Fibroblast of peridontal ligament (primary cell): ENCODE data around the gene CASKIN1.

Source experiments
- DNase-seq: peaks from one replicate; pipeline ENCODE4 v3.0.0-alpha.2; 2010; ENCODE audit errors: extremely low read depth

Gene CASKIN1

GRCh38 chr16:2195322-2196161 is 863 bp downstream of the CASKIN1 start:
- DNase-seq, result no peak

- peak; percentile 29 for DNase-seq
Observed at GRCh38 chr16:2194852-2195321, 1.5 kb downstream of the CASKIN1 start.

GRCh38 chr16:2194166-2194834 is 2.1 kb downstream of the CASKIN1 start:
- peak; percentile 21 for DNase-seq

DNA sequence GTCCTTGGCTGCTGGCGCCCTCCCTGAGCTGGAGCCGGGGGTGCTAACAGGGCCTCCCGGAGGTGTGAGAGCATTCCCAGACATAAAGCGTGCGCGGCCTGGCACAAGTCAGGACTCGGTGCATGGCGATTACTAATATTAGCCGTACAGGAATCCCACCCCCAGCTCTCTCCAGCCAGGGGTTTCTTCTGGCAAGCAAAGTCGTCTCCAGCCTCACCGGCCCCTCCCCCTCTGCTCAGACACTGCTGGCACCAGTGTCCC is 5.0 kb downstream of the CASKIN1 start:
- no peak for DNase-seq

DNA sequence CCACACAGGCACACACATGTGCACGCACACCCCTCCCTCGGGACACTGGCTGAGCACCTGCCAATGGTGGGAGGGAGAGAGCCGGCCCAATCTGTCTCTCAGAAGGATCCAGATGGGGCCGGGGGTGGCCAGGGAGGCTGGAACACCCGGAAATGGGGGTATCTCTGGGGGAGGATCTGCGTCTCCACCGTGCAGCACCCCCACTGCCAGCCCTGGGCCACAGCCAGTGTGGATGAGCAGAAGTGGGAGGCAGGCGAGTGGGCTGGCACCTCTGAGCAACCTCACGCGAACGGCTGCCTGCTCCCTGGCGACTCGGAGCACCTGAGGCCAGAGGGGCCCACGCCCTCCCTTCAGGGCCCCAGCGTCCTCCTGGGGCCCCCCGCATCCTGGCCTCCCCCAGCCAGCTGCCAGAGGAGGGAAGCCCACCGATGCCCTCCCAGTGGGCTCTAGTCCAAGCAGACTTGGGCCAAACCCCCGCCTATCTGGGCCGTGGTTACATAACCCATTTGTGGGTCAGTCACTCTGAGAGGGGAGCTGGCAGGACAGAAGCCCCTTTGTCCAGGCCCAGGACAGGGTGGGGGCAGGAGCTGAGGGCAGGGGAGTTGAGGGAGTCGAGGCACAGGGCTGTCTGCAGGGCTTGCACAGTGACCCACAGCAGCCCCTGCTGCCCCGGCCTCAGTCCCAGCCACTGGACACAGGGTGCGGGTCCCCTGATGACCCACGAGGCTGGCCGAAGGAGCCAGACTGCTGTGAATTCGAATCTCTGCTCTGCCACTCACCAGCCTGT is 5.6 kb downstream of the CASKIN1 start:
- DNase-seq, result no peak

GRCh38 chr16:2190002-2190658 is 6.3 kb downstream of the CASKIN1 start:
- no peak for DNase-seq

- DNase-seq, result no peak
Observed at GRCh38 chr16:2189252-2189893, 7.0 kb downstream of the CASKIN1 start.

DNA sequence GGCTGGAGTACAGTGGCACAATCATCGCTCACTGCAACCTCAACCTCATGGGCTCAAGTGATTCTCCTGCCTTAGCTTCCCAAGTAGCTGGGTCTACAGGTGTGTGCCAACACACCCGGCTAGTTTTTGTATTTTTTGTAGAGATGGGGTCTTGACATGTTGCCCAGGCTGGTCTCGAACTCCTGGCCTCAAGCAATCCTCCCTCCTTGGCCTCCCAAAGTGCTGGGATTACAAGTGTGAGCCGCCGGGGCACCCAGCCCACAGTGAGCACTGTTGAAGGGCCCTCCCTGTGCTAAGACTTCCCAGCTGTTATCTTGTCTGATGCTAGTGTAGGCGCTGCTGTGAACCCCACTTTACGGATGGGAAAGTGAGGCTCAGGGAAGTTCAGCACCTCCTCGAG is 8.0 kb downstream of the CASKIN1 start:
- DNase-seq, result no peak

DNA sequence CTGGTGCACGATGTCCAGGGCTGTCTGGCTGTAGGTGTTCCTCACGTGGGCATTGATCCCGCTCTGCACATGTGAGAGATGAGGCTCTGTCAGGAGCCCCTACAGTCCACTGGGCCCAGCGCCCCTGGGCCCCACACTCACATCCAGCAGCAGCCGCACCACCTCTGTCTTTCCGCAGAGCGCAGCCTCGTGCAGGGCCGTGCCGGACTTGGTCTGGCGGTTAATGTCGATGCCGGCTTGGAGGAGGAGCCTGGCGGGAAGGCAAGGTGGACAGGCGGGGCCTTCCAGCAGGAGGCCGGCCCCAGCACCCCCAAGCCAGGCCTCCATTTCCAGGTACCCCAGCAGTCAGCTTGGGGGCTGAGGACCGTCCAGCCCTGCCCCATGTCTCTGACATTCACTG is 9.2 kb downstream of the CASKIN1 start:
- DNase-seq, result no peak

- DNase-seq, result no peak
Observed at GRCh38 chr16:2186505-2186904, 9.9 kb downstream of the CASKIN1 start.

DNA sequence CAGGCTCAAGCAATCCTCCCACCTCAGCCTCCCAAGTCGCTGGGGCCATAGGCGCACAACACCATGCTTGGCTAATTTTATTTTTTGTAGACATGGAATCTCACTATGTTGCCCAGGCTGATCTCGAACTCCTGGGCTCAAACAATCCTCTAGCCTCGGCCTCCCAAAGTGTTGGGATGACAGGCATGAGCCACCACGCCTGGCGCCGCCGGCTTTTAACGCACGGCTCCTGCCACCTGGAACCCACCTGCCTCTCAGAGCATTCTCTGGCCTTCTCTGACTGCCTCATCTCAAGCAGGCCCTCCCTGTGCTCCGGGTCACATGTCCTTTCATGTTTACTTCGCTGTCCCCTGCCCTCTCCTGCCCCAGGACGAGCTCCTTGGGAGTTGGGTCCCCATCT is 10.3 kb downstream of the CASKIN1 start:
- no peak for DNase-seq

GRCh38 chr16:2184962-2185361 is 11.4 kb downstream of the CASKIN1 start:
- DNase-seq, result no peak

- DNase-seq, result no peak
Observed at GRCh38 chr16:2184346-2184745, 12.1 kb downstream of the CASKIN1 start.

- no peak for DNase-seq
Observed at GRCh38 chr16:2183671-2184070, 12.7 kb downstream of the CASKIN1 start.

GRCh38 chr16:2181952-2182351 is 14.5 kb downstream of the CASKIN1 start:
- DNase-seq, result no peak

DNA sequence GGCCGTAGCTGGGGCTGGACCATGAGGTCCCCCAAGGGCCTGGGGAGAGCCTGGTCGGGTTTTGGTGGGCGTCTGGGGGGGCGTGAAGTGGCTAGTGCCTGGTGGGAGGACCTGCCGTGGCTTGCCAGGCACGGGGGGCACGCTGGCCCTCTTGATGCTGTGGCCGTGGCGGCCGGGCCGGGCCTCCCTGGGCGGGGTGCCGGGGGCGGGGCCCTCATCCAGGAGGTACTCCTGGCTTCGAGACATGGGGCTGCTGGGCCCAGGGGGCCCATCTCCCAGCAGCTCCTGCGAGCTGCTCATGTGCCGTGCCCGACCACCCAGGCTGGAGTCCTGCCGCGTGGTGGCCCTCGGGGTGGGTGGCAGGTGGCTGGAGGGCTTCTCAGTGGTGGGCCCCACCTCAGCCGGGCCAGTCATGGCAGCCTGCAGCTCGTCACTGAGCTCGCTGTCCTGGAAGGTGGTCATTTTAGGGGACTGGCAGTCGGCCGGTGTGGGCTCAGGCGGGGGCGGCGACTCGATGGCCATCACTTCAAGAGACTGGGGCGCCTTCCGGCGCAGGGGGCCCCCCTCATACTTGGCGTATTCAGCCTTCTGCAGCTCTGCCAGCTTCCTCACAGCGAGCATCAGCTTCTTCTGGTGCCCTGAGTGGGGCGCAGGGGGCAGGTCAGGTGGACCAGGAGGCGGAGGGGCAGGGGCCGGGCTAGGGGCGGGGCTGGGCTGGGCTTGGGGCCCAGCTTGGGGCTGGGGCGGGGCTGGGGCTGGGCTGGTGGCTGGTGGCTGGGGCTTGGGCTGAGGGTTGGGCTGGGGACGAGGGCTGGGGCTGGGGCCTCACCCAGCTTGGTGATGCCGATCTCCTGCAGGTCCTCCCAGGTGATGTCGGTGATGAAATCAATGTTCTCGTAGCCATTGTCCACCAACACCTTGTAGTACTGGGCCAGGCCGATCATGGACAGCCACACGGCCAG is 15.2 kb downstream of the CASKIN1 start:
- DNase-seq, result no peak

GRCh38 chr16:2180461-2180860 is 15.9 kb downstream of the CASKIN1 start:
- no peak for DNase-seq

GRCh38 chr16:2179576-2179975 is 16.8 kb downstream of the CASKIN1 start:
- DNase-seq, result no peak

DNA sequence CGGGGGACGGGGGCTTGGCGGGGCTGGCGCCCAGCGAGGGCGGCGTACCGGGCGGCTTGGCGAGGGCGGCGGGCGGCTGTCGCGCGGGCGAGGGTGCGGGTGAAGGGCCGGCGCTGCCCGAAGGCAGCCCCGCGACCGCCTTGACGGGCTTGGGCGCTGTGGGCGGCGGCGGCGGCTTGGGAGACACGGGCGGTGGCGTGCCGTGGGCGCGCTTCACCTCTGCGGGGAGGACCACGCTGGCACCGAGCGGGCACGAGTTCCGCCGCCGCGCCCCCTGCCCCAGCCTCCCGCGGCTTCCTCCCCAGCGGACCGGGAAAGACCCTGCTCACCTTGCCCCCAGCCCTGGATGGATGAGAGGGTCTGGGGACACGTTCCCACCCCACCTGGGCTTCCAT is 17.3 kb downstream of the CASKIN1 start:
- DNase-seq, result no peak

- DNase-seq, result no peak
Observed at GRCh38 chr16:2178321-2179106, 17.9 kb downstream of the CASKIN1 start.
